GM15510 (cell line): ENCODE data around the gene BRD9.

Source experiments
- POLR2A ChIP-seq: IDR thresholded peaks from 3 replicates; pipeline ENCODE4 v1.6.1; 2011; ENCODE audit warnings: borderline replicate concordance; ENCODE audit not compliant: insufficient read length; ENCODE audit errors: extremely low read depth

BRD9 gene

GRCh38 chr5:892394-893136 is at the start of gene BRD9, which contains the start of gene TRIP13:
TSS of gene BRD9 (minus strand) at chr5:892801. CDS start at chr5:892657, 144 bp downstream.
TSS of gene TRIP13 (plus strand) at chr5:892884. CDS start at chr5:892999, 115 bp downstream.
- peak; percentile 87 for TF ChIP-seq POLR2A

DNA sequence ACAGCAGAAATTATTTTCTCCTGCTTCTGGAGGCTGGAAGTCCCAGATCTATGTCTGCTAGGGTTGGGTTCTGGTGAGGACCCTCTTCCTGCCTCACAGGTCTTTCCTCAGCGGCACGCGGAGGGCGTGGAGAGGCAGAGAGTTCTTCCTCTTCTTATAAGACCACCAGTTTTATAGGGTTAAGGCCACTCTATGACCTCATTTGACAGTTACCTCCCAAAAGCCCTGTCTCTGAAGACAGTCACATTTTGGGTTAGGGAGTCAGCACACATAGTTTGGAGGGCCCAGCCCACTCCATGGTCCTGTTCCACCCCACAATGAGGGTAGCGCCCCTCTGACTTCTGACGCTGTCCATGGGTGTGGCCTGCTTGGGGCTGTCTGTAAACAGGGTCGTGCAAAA is 46.8 kb upstream of the BRD9 start:
- TF ChIP-seq POLR2A: no peak

DNA sequence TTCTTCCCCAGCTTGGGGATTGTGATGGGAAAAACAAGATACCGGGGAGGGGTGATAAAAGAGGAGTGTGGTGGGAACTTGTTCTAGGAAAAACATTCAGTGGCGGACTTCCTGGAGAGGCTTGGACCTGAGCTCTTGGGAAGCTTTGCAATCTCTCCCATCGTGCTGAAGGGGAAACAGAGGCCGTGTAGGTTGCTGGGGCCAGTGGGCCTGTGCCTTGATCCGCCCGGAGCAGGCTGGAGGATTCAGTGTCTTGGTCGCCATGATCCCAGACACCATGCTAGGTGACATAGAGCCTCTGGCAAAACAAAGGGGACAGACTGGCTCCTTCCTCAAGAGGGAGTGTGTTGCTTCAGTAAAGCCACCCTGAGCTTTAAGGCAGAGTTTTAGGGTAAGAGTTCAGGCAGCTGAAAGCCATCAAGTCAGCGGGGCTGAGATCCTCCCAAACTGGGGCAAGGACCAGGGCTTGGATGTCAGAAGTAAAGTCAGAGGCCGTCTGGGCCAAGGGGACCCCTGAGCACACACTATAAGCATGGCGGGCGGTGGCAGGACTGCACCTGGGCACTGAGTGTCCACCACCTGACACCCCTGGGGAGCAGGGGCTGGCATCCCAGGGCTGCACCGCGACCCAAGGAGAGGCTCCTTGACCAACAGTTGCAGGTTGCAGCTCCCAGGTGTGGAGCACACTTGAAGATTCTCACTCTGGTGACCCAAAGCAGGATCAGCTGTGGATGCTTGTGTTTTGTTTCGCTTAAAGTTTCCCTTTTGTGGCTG is 44.7 kb upstream of the BRD9 start:
- TF ChIP-seq POLR2A: no peak

GRCh38 chr5:936149-937144 is 43.8 kb upstream of the BRD9 start:
- no peak for TF ChIP-seq POLR2A

DNA sequence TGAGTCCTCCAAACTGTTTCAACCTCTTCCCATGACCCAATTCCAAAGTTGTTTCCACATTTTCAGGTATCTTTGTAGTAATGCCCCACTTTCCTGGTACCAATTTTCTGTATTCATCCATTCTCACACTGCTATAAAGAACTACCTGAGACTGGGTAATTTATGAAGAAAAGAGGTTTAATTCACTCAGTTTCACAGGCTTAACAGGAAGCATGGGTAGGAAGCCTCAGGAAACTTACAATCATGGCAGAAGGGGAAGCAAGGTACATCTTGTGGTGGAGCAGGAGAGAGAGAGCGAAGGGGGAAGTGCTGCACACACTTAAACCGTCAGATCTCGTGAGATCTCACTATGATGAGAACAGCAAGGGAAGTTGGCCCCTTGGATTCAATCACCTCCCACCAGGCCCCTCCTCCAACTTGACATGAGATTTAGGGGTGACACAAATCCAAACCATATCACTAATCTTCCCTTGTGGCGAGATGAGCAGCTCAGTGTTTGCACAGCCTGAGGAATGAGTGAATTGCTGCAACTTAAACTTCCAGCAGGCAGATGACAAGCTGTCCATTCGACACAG is 43.0 kb upstream of the BRD9 start:
- TF ChIP-seq POLR2A: no peak

DNA sequence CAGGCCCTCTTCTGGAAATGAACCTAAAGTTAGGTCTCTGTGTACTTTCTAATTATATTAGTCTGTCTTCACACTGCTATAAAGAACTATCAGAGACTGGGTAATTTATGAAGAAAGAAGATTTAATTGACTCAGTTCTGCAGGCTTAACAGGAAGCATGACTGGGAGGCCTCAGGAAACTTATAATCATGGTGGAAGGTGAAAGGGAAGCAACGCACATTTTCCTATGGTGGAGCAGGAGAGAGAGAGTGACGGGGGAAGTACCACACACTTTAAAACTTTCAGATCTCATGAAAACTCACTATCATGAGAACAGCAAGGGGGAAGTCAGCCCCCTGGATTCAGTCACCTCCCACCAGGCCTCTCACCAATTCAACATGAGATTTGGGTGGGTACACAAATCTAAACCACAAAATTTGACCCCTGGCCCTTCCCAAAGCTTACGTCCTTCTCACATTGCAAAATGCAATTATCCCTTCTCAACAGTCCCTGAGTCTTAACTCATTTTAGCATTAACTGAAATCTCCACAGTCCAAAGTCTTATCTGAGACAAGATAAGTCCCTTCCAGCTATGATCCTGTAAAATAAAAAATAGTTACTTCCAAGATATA is 40.8 kb upstream of the BRD9 start:
- no peak for TF ChIP-seq POLR2A

DNA sequence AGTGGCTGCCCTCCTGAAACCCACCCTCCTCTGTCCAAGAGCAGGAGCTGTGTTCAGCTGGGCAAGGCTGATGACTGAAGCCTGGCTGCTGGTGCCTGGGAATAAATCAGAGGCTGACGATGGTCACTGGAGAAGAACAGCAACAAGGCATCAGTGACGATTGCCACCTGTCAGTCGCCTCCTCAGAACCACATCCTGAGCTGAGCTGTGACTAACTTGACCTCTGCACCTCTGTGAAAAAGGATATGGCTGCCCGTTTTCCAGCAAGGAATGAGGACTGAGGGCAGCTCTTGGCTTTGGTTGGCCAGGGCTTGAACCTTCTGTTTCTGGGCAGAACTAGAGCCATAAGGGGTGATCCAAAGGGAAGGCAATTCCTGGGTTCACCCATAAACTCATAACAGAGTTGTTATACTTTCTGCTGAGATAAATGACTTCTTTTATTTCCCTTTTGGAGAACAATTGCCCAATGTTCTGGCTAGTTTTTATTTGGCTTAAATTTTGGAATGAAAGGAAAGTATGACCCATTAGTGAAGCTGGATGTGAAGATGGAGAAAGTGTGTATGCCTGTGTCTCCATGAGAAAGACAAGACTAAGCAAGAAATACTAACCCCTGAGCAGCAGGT is 40.1 kb upstream of the BRD9 start:
- no peak for TF ChIP-seq POLR2A

GRCh38 chr5:932151-932627 is 39.6 kb upstream of the BRD9 start:
- TF ChIP-seq POLR2A: no peak

GRCh38 chr5:931570-932145 is 39.1 kb upstream of the BRD9 start:
- TF ChIP-seq POLR2A: no peak

- TF ChIP-seq POLR2A: no peak
Measured at GRCh38 chr5:930866-931265, 38.3 kb upstream of the BRD9 start.

DNA sequence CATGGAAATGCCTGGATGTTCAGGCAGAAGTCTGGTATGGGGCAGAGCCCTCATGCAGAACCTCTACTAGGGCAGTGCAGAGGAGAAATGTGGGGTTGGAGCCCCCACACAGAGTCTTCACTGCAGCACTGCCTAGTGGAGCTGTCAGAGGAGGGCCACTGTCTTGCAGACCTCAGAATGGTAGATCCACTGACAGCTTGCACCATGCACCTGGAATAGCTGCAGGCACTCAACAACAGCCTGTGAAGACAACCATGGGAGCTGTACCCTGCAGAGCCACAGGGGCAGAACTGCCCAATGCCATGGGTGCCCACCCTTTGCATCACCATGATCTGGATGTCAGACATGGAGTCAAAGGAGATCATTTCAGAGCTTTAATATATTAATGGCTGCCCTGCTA is 37.0 kb upstream of the BRD9 start:
- no peak for TF ChIP-seq POLR2A

GRCh38 chr5:927172-928015 is 34.8 kb upstream of the BRD9 start:
- no peak for TF ChIP-seq POLR2A

- no peak for TF ChIP-seq POLR2A
Measured at GRCh38 chr5:926417-927171, 34.0 kb upstream of the BRD9 start.
